ENCODE data around the gene TNNT1.

Gene TNNT1

DNA sequence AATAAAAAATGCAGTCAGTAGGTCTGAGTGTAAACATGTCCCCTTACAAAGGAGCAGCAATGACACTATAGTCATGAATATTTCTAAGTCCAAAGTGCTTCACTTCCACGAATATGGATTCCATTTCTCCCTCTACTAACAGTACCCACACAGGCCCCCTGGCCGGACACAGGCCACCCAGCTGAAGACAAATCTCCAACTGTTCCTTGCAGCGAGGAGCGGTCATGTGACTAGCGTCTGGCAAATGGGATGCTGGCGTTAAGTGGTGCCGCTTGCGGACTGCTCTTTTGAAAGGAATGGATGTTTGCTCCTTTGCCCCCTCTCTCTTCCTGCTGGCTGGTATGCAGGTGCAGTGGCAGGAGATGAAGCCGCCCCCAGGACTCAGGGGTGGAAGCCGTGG is 47.7 kb downstream of the TNNT1 start:
- TF ChIP-seq, protein P1, sequence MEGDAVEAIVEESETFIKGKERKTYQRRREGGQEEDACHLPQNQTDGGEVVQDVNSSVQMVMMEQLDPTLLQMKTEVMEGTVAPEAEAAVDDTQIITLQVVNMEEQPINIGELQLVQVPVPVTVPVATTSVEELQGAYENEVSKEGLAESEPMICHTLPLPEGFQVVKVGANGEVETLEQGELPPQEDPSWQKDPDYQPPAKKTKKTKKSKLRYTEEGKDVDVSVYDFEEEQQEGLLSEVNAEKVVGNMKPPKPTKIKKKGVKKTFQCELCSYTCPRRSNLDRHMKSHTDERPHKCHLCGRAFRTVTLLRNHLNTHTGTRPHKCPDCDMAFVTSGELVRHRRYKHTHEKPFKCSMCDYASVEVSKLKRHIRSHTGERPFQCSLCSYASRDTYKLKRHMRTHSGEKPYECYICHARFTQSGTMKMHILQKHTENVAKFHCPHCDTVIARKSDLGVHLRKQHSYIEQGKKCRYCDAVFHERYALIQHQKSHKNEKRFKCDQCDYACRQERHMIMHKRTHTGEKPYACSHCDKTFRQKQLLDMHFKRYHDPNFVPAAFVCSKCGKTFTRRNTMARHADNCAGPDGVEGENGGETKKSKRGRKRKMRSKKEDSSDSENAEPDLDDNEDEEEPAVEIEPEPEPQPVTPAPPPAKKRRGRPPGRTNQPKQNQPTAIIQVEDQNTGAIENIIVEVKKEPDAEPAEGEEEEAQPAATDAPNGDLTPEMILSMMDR (IDR thresholded peaks at IDR 0.05), result no peak
- no peak for TF ChIP-seq ZFX (IDR thresholded peaks at IDR 0.05; ENCODE audit: borderline replicate concordance)
- no peak overlapping the region for H3K27ac ChIP-seq

DNA sequence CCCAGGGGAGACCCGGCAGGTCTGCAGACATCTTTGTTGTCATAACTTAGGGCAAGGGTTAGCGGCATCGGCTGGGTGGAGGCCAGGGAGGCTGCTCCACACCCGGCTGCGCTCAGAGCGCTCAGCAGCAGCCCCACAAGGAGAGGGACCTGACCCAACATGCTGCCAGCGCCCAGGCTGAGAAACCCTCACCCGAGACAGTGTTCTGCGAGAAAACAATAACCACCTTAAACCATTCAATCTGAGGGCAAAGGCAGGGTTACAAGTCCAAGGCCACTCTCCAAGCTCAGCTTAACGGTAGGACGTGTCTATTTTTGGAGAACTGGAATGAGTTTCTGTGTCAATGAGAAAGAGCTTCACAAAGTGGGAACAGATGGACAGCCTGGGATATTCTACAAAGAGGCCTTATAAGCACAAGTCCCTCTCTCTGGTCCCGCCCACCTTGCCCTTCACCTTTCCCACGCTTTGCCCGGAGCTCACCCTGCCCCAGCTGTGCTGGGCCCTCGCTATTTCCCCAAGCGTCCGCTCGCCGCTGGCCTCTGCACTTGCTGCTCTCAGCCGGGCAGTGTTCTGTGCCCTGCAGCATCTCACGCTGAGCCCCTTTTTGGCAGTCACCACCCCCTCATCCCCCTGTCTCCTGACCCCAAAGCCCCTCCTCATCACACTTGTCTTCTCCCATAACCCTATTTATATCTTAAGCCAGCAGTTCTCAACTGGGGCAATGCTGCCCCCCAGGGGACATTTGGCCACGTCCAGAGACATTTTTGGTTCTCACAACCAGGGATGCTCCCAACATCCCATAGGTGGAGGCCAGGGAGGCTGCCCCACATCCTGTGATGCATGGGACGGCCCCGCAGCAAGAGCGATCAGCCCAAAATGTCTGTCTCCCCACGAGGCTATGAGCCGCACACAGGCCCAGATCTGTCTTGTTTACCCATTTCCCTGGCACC is 49.2 kb downstream of the TNNT1 start:
- TF ChIP-seq, protein P1 (IDR thresholded peaks at IDR 0.05), result peak; percentile 27; the same call in 1 of the 2 replicates
- no peak for TF ChIP-seq ZFX (IDR thresholded peaks at IDR 0.05; ENCODE audit: borderline replicate concordance)
- H3K27ac ChIP-seq, result no peak overlapping the region

DNA sequence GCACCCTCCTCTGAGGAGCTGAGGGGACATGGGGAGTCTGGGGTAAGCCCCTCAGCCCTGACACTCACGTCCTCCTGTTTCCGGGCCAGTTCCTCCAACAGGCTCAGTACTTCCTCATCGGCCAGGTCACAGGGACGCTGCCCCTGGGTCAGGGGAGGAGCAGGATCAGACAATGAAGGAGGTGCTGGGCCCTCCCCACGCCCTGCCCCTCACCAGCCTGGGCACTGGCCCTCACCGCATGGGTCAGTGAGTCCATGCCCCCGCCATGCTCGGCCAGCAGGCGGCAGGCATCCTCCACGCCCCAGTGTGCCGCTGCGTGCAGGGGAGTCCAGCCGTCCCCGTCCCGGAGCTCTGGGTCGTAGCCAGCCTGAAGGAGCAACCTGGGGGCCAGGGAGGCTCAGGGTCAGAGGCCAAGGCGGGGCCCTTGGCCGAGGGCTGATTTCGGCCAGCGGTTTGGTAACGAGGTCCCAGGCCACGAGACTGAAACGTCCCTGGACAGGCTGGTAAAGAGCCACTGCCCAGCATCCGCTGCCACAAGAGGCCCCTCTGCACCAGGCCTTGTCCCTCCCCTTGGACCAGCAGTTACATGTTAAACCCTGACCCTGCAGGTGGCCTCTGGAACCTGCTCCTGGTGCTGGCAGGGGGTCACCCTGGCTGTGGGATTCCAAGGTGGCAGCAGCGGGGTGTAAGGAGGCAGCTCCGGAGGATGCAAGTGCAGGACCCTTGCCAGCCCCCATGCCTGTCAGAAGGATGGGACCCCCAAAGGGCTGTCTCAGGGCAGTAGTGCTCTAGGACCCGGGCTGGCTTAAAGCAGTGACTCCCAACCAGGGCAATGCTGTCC is 50.1 kb downstream of the TNNT1 start:
- H3K27ac ChIP-seq, result no peak overlapping the region
- TF ChIP-seq, protein P1 (IDR thresholded peaks at IDR 0.05), result no peak
- no peak for TF ChIP-seq ZFX (IDR thresholded peaks at IDR 0.05; ENCODE audit: borderline replicate concordance)

DNA sequence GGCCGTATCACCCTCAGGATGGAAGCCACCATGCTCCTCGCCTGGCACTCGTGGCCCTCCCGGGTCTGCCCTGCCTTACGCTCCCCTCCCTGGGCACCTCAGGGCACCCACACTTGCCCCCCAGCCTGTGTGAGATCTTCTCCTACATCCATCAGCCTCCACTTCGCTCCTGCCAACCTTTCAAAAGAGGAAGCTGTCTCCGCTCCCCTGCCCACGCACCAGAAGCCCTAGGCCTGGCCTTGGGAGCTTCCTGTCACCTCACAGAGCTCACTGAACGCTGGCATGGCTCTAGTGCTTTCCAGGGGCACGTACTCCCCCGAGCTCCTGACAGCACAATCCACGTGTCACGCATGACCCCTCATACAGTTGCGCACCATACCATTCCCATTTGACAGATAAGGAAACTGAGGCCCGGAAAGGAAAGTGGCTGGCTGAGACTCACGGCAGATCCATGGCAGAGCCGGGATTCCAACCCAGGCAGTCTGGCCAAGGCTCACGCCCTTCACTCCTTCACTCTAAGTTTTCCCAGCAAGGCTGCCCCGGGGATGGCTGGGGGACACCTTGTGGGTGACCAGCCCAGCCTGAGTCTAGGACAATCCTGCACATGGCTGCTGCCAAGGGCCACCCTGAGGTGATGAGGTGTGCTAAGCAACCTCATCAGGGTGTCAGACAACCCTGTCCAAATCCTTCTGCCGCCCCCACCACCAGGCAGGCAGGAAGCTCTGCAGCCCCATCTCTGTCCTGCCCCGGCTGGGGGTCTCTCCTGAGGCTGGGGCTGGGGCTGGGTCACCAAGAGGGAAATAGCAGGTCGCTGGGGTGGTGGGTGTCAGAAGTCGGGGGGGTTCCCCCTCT is 50.9 kb downstream of the TNNT1 start:
- H3K27ac ChIP-seq, result no peak overlapping the region
- TF ChIP-seq, protein P1 (IDR thresholded peaks at IDR 0.05), result no peak
- TF ChIP-seq ZFX (IDR thresholded peaks at IDR 0.05; ENCODE audit: borderline replicate concordance), result no peak

DNA sequence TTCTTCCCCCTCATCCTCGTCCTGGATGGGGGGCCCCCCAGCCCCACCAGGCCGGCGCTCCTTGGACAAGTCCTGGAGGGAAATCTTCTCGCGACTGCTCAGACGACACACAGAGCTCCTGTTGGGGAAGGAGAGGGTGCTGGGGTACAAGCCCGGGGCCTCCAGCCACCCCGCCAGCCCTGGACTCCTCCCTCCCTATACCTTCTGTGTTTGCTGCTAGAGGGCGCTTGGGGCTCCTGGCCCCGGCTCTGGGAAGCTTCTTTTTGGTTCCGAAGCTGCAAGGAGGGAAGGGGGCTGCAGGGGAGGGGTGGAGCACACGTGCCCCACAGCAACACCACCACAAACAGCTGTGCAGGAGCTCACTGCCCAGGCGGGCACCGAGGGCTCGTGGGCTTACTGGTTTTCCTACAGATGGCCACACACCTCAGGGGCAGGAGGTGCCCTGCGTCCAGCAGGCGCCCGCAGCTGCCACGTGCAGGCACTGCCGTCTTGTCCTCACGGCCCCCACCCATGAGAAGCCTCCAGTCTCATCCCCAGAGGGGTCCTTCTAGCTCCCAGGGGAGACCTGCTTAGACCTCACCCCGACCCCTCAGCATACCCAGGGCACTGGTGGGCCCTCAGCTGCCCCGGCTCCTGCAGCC is 52.8 kb downstream of the TNNT1 start:
- TF ChIP-seq, protein P1 (IDR thresholded peaks at IDR 0.05), result no peak
- TF ChIP-seq ZFX (IDR thresholded peaks at IDR 0.05; ENCODE audit: borderline replicate concordance), result no peak
- no peak overlapping the region for H3K27ac ChIP-seq

DNA sequence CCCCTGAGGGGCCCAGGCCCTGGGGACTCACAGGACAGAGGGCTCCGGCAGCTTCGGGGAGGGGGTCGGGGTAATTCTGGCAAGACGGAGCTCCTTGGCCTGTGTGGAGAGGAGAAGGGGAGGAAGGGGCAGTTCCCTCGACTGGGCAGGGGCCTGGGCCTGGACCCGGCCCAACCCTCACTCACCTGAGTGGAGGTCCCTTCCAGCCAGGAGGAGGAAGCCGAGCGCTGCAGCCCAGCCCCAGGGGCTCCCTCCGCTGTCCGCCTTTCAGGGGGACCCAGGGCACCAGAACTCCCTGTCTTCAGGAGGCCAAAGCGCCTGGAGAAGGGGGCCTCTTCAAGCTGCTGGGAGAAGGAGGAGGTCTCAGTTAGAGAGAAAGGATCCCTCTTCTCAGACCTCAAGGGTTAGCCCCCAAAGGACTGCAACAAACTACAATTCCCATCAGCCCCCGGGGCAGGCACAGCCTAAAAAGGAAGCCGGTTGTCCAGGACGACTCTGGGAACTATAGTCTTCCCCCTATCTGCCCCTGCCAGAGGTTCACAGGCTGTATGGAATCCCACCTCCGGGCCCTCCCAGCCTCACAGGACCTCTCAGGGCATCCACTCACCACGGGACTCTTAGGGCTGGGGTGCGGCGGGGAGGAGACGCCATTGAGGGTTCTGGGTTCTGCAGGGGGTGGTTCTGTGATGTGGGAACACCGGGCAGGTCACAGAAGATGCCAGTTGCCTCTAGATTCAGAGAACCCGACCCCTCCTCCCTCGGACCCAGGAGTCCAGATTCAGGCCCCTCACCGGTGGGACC is 53.5 kb downstream of the TNNT1 start:
- no peak overlapping the region for H3K27ac ChIP-seq
- TF ChIP-seq ZFX (IDR thresholded peaks at IDR 0.05; ENCODE audit: borderline replicate concordance), result no peak
- TF ChIP-seq, protein P1 (IDR thresholded peaks at IDR 0.05), result no peak

All from 22Rv1 (cell line).